Erythroblast (primary cell): ENCODE measurements around the gene FGD1.
"Not testable (repeated sequence)": the region's sequence is repeated elsewhere in the genome, so short reads cannot be mapped to it uniquely, and the experiment has no call there.

Source experiments
- DNase-seq, 2 experiments: peaks; one replicate each; lab custom pipeline; 2025; lab: John Stamatoyannopoulos, UW
- GATA1 ChIP-seq: IDR thresholded peaks from 2 replicates; pipeline ENCODE4 v1.6.1; 2011; ENCODE audit warnings: low read depth, mild to moderate bottlenecking, control low read depth, low read length, moderate library complexity
- POLR2A ChIP-seq: IDR thresholded peaks from 2 replicates; pipeline ENCODE4 v1.6.1; 2011; ENCODE audit warnings: mild to moderate bottlenecking, low read length

The FGD1 gene

DNA sequence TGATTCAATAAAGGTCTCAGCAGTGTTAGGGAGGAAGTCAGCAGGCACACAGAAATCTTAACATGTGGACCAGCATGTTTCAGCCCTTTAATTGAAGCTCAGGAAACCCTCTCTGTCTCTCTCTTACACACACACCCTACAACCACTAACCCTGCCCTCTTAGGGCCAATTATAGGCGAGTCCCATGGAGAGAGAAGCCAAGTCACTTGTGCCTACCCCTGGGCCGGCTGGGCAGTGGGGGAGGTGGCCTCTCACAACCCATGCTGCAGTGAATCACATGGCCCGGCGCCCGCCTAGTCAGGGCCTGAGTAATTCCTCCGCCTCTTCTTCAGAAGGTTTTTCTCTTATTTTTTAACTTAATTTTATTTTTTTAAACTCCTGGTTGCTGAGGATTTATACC lies 3.7 kb downstream of the FGD1 start:
- TF ChIP-seq GATA1: no peak
- TF ChIP-seq POLR2A: no peak
- DNase-seq: no peak

- not testable (repeated sequence) for DNase-seq
These were observed 6.2 kb downstream of the FGD1 start for GRCh38 chrX:54489819-54490218.

GRCh38 chrX:54484666-54485065 lies 11.4 kb downstream of the FGD1 start:
- DNase-seq: no peak
- TF ChIP-seq POLR2A: no peak
- no peak for TF ChIP-seq GATA1

- no peak for TF ChIP-seq POLR2A
- no peak for TF ChIP-seq GATA1
These were observed 12.1 kb downstream of the FGD1 start for GRCh38 chrX:54483946-54484345.

DNA sequence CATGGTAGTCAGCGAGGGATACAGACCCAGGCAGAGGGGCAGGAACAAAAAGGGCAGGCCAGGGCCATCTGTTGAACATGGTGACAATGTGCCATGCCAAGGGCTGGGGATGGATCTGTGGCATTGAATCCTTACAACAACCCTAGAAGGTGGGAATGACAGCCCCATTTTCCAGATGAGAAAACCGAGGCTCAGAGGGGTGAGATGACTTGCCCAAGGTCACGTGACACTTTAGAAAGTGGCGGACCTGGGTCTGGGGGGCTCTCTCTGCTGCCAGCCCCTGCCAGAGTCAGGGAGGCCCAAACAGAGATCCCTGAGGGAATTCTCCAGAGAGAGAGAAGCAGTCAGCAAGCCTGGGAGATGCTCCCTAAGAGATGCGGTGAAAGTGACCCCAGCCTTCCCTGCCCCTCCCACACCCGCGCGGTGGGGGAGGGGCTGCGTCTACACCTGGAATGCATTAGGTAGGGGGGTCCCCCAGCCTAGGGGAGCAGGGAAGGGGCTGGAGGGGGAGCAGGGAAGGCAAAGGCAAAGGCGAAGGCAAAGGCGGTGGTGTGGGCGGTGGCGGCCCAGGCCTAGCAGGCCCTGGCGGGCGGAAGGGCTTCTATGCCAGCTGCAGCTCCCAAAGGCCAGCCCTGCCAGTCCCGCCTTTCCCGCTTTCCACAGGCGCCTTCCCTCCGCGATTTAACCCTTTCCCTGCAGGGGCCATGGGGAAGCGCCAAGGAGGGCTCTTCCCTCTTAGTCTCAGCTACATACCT lies 13.0 kb downstream of the FGD1 start:
- DNase-seq: no peak
- no peak for TF ChIP-seq GATA1

More at GRCh38 chrX:54483946-54484345, 12.1 kb downstream of the FGD1 start:
- DNase-seq: no peak

GRCh38 chrX:54479136-54480111 lies 16.6 kb downstream of the FGD1 start:
- TF ChIP-seq POLR2A (no peak), GATA1 (no peak)
- DNase-seq: no peak

- TF ChIP-seq POLR2A (no peak), GATA1 (no peak)
- no peak for DNase-seq
These were observed 21.8 kb downstream of the FGD1 start for GRCh38 chrX:54473993-54474859.

DNA sequence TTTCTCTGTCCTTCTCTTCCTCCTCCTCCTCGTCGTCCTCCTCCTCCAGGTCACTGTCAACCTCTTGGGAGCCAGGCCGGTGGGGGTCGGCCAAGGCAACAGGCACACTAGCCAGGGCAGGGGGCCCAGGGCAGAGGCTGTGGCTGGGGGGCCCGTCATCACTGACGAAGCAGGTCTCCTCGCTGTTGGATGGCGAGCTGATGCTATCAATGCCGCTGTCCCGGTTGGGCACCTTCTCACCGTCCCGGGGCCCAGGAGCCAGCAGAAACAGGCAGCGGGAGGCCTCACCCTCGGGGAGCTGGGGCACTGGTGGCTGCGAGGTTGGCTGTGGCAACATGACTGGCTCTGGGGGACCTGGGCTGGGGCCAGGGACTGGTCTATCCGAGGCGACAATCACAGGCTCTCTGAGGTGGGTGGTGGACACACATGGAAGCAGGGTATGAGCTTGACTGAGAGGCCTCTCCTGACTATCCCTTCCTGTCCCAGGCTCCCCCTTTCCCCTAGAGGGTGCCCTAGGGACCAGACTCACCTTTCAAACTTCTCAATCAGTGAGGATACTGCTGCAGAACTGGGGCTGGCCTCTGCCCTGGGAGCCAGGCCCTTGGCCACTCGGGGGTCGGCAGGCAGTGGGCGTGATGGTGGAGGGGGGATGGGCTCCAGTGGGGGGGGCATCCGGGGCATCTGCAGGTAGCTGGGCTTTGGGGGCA lies 25.8 kb downstream of the FGD1 start:
- TF ChIP-seq POLR2A (no peak), GATA1 (no peak)
- no peak for DNase-seq

GRCh38 chrX:54452920-54453319 lies 43.1 kb downstream of the FGD1 start:
- DNase-seq: peak in 1 of 2 experiments; percentile 9
- TF ChIP-seq GATA1: no peak
- no peak for TF ChIP-seq POLR2A

GRCh38 chrX:54449929-54450328 lies 46.1 kb downstream of the FGD1 start:
- no peak for DNase-seq
- TF ChIP-seq POLR2A: no peak
- no peak for TF ChIP-seq GATA1

DNA sequence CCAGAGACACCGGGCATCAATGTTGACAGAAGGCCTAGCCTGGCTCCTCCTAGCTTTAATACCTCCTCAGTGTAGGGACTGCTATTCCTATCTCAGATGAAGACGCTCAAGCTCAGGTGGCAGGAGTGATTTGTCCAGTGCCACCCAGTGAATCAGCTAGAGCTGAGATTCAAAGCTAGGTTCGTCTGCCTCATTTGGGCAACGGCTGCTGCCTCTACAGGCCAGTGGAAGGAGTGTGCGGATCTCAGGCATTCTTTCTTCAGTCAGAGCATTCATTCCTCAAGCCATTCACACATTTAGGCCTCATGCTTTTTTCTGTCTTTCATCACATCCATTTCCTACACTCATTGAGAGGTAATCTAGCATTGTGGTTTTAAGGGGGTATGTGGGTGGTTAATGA lies 48.6 kb downstream of the FGD1 start:
- DNase-seq: peak in 1 of 2 experiments; percentile 1
- TF ChIP-seq POLR2A: no peak
- TF ChIP-seq GATA1: no peak

- TF ChIP-seq POLR2A (no peak), GATA1 (no peak)
- no peak for DNase-seq
These were observed 50.0 kb downstream of the FGD1 start for GRCh38 chrX:54446084-54446483.

DNA sequence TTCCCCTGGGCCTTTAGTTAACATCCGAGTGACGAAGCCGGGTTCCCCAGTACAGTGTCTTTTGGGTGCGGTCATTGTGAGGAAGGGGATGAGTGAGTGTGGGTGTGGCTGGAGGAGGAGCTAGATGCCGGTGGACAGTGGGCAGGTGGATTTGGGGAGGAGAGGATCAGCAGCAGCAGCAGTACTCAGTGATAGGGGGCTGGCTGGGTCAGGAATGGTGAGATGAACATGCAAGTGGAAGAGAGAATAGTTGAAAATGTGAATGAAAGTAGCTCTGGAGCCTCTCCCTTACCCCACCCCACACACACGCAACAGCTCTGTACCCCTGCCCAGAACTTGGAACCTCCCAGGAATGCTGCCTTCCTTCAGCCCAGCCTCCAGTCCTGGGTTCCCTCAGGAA lies 51.3 kb downstream of the FGD1 start:
- TF ChIP-seq GATA1: no peak
- TF ChIP-seq POLR2A: no peak
- no peak for DNase-seq
